Muscle of arm (tissue), 12 donors: ENCODE data around the gene APBA1. TPM values are rescaled to one million over a fixed set of nuclear protein-coding genes. Genes with fewer than 3 reads are reported as not detected.
A peak's percentile ranks its signal among the peaks of the same experiment; 100 is the strongest.
"Not testable (repeated sequence)": the region's sequence is repeated elsewhere in the genome, so short reads cannot be mapped to it uniquely, and the experiment has no call there.

Experiments
- DNase-seq: peaks from one replicate; pipeline ENCODE4 v3.0.0-alpha.2; 2013
- polyA plus RNA-seq, 12 donors: library from polyadenylated mRNA; unstranded; fragments of 120-200 nt; gene quantifications; one replicate each; pipeline ENCODE4 v1.2.1, GENCODE V29; 2013; ENCODE audit not compliant: insufficient read length in 12 of 12

Gene APBA1
- polyA plus RNA-seq, 12 donors: 5.7 to 19.9 (median 8.5) TPM; not detected in 1

DNA sequence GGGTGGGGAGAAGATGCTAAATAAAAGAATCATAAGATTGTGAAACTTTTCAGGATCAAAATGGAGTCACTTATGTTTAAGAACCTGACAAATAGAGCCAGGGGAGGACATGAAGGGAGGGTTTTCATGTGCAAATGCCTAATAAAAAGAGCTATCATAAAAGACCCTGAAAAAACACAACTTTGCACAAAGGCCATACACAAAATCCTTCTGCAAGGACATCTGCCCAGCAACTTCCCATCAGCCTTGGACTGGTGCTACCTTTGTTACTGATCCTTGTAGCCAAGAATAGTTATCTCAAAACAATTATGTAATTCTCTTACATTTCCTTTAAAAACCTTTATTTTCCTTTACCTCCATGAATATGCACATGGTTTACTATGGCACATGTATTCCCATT lies 63.0 kb downstream of the APBA1 start:
- no peak for DNase-seq

DNA sequence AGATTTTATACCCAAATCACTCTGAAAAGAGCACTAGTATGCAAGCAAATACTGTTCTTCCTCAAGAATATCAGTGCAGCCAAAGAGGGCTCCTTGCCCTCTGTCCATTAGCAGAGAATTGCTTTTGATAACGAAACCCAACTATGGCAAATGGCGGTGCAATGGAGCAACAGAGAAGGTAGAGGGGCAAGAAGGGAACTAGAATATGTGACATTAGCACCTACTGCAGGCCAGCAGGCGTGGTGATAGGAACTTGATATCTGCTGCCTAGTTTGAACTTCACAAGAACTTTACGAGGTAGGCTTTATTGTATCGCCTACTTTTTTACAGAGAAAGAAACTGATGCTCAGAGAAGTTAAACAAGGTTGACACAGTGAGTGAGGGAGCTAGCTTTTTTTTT lies 66.1 kb downstream of the APBA1 start:
- no peak for DNase-seq

GRCh38 chr9:69605406-69605805 lies 66.8 kb downstream of the APBA1 start:
- no peak for DNase-seq

GRCh38 chr9:69604568-69605219 lies 67.5 kb downstream of the APBA1 start:
- DNase-seq: no peak

DNA sequence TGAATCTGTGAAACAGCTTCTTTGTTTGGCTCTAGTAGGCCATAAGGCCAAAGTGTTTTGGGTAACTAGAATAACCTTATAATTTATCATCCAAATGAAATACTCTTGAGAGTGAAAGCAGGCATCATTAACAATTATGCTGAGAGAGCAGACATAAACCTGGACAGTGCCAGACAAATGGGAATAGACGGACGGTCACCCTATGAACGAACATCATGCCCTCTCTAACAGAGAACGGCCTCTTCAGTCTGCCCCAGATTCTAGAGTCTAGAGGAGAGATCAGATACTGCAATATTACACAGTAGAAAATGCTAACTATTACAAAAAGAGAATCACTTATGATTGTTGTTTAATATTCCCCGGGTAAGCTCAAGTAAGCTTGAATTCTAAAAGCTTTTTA lies 68.5 kb downstream of the APBA1 start:
- no peak for DNase-seq

- no peak for DNase-seq
Measured at GRCh38 chr9:69602773-69603172, 69.4 kb downstream of the APBA1 start.

DNA sequence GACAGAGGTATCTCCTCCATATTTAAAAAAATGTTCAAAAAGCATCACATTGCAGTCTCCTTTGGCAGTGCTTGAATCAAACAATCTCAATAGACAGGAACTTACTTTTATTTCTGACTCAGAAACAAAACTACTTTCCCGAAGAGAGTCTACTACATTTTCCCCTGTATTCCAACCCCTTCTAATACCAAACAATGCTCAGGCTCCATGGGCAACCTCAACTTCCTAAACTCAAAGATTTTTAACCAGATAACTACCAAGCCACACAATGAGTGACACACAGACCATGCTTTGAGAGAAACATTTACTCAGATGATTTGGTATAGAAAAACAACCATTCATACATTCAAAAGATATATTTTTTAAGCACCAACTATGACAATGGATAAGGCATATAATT lies 70.5 kb downstream of the APBA1 start:
- no peak for DNase-seq

- DNase-seq: no peak
Measured at GRCh38 chr9:69600314-69601047, 71.7 kb downstream of the APBA1 start.

- no peak for DNase-seq
Measured at GRCh38 chr9:69599232-69599971, 72.8 kb downstream of the APBA1 start.

DNA sequence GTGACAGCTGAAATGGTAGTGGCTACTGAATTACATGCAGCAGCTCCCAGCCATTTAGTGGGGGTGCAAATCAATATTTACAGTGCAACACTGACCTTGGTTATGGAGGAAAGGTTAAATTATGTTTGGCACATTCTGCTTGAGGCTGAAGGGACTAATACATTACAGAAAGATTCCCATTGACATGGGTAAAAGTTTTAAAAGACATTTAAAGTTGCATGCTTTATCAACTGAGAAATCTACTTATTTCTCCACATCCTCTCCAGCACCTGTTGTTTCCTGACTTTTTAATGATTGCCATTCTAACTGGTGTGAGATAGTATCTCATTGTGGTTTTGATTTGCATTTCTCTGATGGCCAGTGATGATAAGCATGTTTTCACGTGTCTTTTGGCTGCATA lies 75.3 kb downstream of the APBA1 start:
- not testable (repeated sequence) for DNase-seq

- no peak for DNase-seq
Measured at GRCh38 chr9:69594180-69594579, 78.0 kb downstream of the APBA1 start.

GRCh38 chr9:69593756-69594155 lies 78.4 kb downstream of the APBA1 start:
- DNase-seq: no peak

DNA sequence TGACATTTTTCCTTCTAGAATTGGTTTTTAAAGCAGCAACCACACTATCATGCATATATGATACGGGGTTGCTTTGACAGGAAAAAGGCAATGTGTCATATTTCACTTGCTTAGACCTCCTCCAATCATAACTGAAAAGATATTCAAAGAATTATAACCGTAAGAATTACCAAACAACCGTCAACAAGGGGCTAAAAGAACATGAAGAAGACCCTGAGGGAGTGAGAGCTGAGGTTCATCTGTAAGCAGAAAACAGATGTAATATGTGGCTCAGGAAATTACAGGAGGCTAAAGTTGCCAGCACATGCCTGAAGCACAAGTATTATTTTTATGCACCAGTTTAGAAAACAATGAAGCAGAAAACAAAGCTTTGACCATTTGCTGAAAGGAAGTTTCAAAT lies 78.9 kb downstream of the APBA1 start:
- DNase-seq: peak; percentile 56

GRCh38 chr9:69590266-69590665 lies 81.9 kb downstream of the APBA1 start:
- DNase-seq: no peak

DNA sequence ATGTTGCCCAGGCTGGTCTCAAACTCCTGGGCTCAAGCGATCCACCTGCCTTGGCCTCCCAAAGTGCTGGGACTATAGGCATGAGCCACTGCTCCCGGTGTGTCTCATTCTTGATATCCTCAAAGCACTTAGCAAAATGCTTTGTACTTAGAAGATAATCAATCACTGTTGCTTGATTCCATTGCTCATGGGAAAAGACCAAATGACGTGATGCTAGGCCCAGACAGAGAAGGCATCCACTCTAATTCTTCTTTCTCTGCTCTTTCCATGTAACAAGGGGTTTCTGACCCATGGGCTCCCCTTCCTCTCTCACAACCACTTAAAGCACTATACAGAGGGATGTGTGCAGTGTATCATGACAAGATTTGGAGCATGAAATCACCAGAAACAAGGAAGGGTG lies 83.0 kb downstream of the APBA1 start:
- no peak for DNase-seq

DNA sequence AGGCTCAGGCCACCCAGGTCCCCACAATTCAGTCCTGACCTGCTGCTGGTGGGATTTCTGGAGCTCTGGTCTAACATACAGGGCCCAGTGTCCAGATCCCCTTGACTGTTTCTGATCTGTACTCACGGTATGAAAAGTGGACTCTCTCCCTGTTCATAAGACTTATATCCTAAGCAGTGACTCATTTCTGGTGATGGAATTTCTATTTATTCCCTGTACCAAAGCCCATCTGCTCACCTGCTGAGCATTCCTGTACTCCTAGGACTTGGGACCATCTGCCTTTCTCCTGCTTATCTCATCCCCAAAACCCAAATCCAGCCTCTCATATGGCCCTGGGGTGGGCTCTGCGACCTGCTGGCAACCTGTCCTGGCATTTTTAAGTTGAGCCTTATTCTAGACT lies 86.6 kb downstream of the APBA1 start:
- no peak for DNase-seq

- DNase-seq: no peak
Measured at GRCh38 chr9:69584759-69585158, 87.4 kb downstream of the APBA1 start.

DNA sequence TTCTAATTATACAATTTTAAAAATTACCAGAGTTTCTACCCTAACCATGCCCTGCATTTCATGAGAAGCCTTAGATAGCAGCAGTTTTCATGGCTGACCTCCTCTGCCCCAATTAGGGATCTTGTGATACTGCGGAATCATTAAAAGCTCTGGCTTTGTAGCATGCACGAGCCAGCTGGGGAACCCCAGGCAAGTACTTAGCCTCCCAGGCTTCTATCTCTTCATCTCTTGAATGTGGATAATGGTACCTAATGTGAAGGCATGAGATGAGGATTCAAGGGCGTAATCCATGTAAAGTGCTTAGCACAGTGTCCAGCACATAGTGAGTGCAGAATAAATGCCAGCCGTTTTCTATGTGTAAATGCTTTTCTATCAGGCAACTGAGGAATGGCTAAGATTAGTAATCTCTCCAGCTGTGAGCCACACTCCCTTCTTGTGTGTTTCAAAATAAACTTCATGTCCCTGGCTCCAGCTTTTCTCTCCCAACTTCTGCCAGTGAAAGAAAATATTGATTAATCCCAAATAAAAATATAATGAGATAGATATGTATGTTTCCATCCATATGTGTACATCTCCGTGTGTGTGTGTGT lies 88.4 kb downstream of the APBA1 start:
- DNase-seq: no peak

DNA sequence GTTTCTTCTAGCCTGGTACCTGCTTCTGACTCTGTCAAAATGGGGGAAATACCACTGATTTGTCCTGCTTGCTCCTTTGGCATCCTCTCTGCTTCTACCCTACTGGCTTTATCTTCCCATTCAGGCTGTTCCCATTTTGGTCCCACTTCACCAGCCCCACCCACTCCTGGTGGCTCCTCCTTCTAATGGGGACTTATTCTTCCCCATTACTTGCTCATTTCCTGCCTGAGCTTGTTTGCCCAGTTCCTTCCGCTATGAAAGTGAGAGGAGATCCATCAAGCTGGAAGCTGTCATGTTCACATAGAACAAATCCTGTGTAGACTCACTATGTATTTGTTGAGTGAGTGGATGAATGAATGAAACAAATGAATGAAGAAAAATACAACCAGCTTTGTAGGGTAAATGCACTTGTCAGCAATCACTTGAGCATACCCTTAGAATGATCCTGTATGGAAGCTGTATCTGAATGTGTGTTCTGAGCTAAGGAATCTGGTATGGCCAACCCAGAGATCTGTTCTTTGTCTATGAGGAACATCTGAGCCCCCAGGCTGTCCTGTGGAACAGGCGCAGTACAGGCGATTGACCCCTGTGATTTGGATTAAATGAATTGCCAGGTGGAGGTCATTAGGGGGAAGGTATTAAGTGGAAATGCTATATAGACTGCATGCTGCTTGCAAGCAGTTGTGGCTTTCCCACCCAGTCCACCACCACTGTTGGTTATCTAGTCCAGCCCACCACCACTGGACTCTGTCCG lies 89.5 kb downstream of the APBA1 start:
- no peak for DNase-seq

- DNase-seq: no peak
Measured at GRCh38 chr9:69582018-69582417, 90.2 kb downstream of the APBA1 start.

DNA sequence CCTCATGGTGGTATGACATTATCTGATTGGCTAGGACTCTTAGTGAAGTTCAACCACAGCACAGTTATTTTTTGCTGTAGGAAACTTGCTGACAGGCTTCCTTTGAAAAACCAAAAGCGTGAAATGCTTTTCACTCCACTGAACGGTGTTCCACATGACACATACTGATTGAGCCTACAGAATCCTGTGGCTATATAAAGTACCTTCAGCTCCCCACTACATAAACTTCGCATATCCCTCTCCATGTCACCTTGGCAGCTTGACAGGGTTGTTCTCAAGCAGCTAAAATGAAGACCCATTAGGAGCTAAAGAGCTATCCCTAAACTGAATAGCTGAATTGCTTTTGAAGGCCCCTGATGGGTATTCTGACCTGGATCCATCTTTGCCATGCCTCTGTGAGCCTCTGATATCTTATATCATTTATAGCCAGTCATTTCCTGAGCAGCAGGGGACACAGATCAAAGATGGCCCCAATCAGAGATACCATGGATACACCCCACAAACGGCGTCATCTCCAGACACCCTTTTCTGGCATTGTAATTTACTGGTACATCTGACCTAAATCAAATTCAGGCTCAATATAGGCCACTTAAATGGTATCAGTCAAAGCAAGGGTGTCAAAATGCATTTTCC lies 91.5 kb downstream of the APBA1 start:
- no peak for DNase-seq
